GM19468 (cell line): Measurements from ENCODE around the gene OR4K13.

Experiments
- ATAC-seq: cut with Tn5 transposase; IDR thresholded peaks from one replicate; pipeline ENCODE4 v1.9.1; 2021; ENCODE audit warnings: mild to moderate bottlenecking, moderate library complexity, moderate number of reproducible peaks; ENCODE audit not compliant: unreplicated experiment; ENCODE audit errors: extremely low read depth

The OR4K13 gene

GRCh38 chr14:20035938-20036337 is at the start of gene OR4K13:
OR4K13 (minus strand) TSS chr14:20036038; CDS start chr14:20034758, 1,280 bp downstream.
- ATAC-seq = no peak

GRCh38 chr14:20059745-20060144 is 23.9 kb upstream of the OR4K13 start, which contains the start of gene OR4L1:
OR4L1 (plus strand) TSS chr14:20060045; CDS start chr14:20060045, 0 bp downstream.
- no peak for ATAC-seq

- no peak for ATAC-seq
These were observed 12.4 kb upstream of the OR4K13 start for GRCh38 chr14:20048202-20048601.

GRCh38 chr14:20044243-20044642 is 8.4 kb upstream of the OR4K13 start:
- no peak for ATAC-seq

GRCh38 chr14:20035449-20035848 is 389 bp downstream of the OR4K13 start:
- ATAC-seq = no peak

- ATAC-seq = no peak
These were observed 4.8 kb downstream of the OR4K13 start for GRCh38 chr14:20031058-20031457.

GRCh38 chr14:20019257-20019865 is 16.5 kb downstream of the OR4K13 start, which contains the start of gene OR4K14:
OR4K14 (minus strand) TSS chr14:20019307; CDS start chr14:20015193, 4,114 bp downstream.
- ATAC-seq = no peak

- ATAC-seq = no peak
These were observed 27.7 kb downstream of the OR4K13 start for GRCh38 chr14:20008156-20008555.

GRCh38 chr14:20002319-20002718 is 33.5 kb downstream of the OR4K13 start:
- no peak for ATAC-seq

- ATAC-seq = no peak
These were observed 34.0 kb downstream of the OR4K13 start, which contains the start of gene OR4Q2 for GRCh38 chr14:20001863-20002262. OR4Q2 (plus strand) TSS chr14:20002163.

GRCh38 chr14:19993438-19993837 is 42.4 kb downstream of the OR4K13 start:
- no peak for ATAC-seq
